GM21390 (cell line): ENCODE data around the gene COL6A5.
"Not testable (repeated sequence)": the region's sequence is repeated elsewhere in the genome, so short reads cannot be mapped to it uniquely, and the experiment has no call there.

ENCODE experiments used
- ATAC-seq: cut with Tn5 transposase; IDR thresholded peaks from one replicate; pipeline ENCODE4 v1.9.1; 2021; ENCODE audit not compliant: unreplicated experiment

Gene COL6A5

GRCh38 chr3:130442284-130442683 lies 96.8 kb downstream of the COL6A5 start:
- ATAC-seq, result no peak

- not testable (repeated sequence) for ATAC-seq
These were observed 101.4 kb downstream of the COL6A5 start for GRCh38 chr3:130446840-130447239.

- not testable (repeated sequence) for ATAC-seq
These were observed 102.7 kb downstream of the COL6A5 start for GRCh38 chr3:130448155-130448554.

GRCh38 chr3:130456540-130456939 lies 111.1 kb downstream of the COL6A5 start:
- no peak for ATAC-seq

- no peak for ATAC-seq
These were observed 112.2 kb downstream of the COL6A5 start for GRCh38 chr3:130457671-130458070.

GRCh38 chr3:130459944-130460343 lies 114.5 kb downstream of the COL6A5 start:
- no peak for ATAC-seq

- no peak for ATAC-seq
These were observed 116.6 kb downstream of the COL6A5 start for GRCh38 chr3:130462089-130462488.

- no peak for ATAC-seq
These were observed 117.7 kb downstream of the COL6A5 start for GRCh38 chr3:130463221-130463620.

GRCh38 chr3:130465521-130465920 lies 120.0 kb downstream of the COL6A5 start:
- ATAC-seq, result no peak

- no peak for ATAC-seq
These were observed 122.8 kb downstream of the COL6A5 start for GRCh38 chr3:130468311-130468710.

- no peak for ATAC-seq
These were observed 124.7 kb downstream of the COL6A5 start for GRCh38 chr3:130470126-130470525.

GRCh38 chr3:130473416-130473815 lies 127.9 kb downstream of the COL6A5 start:
- no peak for ATAC-seq

GRCh38 chr3:130480736-130481135 lies 135.3 kb downstream of the COL6A5 start:
- no peak for ATAC-seq

GRCh38 chr3:130488288-130488687 lies 142.8 kb downstream of the COL6A5 start:
- ATAC-seq, result no peak

- no peak for ATAC-seq
These were observed 143.4 kb downstream of the COL6A5 start for GRCh38 chr3:130488769-130489450.

GRCh38 chr3:130490241-130490640 lies 144.8 kb downstream of the COL6A5 start:
- no peak for ATAC-seq

- no peak for ATAC-seq
These were observed 146.0 kb downstream of the COL6A5 start for GRCh38 chr3:130491431-130491830.

GRCh38 chr3:130504701-130505100 lies 159.2 kb downstream of the COL6A5 start:
- ATAC-seq, result no peak

- ATAC-seq, result no peak
These were observed 160.6 kb downstream of the COL6A5 start for GRCh38 chr3:130506031-130506430.

GRCh38 chr3:130507746-130508145 lies 162.3 kb downstream of the COL6A5 start:
- no peak for ATAC-seq

- no peak for ATAC-seq
These were observed 163.5 kb downstream of the COL6A5 start for GRCh38 chr3:130509008-130509407.

GRCh38 chr3:130514681-130515080 lies 169.2 kb downstream of the COL6A5 start:
- no peak for ATAC-seq

- ATAC-seq, result no peak
These were observed 170.3 kb downstream of the COL6A5 start for GRCh38 chr3:130515755-130516154.
